Measurements from ENCODE around the gene UBALD1.
"Not testable (repeated sequence)": the region's sequence is repeated elsewhere in the genome, so short reads cannot be mapped to it uniquely, and the experiment has no call there.

Gene UBALD1

DNA sequence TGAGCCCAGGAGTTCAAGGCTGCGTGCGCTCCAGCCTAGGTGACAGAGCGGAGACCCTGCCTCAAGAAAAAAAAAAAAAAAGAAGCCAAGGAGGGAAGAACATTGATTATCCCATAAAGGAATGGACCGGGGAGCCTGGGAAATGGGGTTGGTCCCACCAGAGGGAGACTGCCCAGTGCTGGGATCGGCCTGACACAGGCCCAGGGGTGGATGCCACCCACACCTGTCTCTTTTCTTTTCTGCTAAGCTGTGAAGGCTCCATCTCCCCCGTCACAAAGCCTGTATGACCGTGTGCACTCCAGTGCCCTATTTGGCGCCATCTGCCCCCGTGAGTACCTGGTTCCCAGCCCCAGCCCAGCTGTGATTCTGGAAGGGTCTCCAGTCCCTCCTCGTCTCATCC, 15.7 kb downstream of the UBALD1 start:
- no peak for DNase-seq (ENCODE audit: low read depth, low spot score)

DNA sequence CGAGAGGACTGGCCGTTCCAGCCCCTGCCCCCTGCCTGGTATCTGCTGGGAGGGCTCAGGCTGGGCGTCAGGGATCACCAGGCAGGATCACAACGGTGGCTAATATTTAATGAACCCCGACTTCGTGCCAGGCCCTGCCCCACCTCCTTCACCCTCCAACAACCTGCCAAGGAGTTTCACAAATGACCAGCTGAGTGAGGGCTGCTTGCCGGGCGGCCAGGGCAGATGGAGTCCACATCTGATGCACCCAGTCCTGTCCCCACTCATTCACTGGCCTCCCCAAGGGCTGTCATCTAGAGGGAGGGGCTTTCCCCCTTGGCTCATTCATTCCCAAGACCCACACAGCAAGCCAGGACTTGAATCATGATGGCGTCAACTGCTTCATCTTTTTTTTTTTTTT, 17.5 kb downstream of the UBALD1 start:
- DNase-seq (ENCODE audit: low read depth, low spot score): no peak

DNA sequence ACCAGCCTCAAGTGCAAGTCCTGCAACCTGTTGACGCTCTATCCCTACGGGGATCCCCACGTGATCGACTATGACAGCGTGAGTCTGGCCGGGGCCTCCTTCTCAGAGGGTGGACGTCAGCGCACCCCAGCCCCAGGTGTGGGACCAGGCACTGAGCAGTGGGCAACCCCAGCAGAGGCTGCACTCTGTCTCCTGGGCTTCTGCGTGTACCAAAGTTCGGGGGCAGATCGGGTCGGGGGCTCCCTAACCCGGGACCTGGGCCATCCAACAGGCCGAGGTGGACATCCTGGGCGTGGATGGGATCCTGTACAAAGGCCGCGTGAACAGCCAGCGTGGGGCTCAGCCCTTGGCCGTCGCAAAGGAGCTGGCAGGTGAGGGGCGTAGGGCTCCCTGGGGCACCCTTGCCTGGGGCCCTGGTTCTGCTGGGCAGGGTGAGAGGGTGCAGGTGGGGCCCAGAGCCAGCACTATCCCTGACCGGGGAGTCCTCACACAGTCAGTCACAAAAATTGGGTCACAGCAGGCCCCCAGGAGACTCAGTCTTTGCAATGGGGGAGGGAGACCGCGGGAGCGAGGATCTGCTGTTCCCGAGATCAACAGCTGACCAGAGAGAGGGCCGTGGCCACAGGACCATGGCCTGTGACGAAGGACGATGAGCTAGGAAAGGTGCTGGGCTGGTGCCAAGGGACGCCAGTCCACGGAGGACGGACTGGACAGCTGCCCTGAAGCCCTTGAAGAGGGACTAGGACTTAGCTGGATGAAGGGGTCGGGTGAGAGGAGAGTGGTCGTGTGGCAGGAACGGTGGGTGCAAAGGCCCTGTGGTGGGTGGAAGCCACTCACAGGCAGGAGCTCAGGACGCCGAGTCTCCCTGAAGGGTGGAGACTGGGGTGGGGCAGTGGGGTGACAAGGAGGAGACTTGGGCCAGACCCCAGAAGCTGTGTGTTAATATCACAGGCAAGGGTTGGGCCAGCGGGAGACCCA, 20.0 kb downstream of the UBALD1 start:
- no peak for DNase-seq (ENCODE audit: low read depth, low spot score)

DNA sequence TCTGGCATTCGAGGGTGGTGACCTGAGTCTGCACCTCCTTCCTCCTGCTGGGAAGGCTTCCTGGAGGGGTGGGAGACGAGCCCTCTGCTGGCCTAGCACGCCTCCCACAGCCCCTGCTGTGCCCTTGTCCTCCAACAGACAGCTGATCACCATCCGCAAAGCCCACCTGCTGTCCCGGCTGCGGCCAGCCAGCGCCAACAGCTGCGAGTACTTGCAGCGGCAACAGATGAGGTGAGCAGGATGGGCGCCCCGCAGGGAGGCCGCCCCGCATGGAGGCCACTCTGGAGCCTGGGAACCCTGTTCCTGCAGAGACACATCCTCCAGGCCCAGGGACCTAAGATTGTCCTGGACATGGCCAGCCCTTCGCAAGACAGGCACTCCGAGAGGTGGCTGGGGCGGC, 21.6 kb downstream of the UBALD1 start:
- DNase-seq (ENCODE audit: low read depth, low spot score): no peak

DNA sequence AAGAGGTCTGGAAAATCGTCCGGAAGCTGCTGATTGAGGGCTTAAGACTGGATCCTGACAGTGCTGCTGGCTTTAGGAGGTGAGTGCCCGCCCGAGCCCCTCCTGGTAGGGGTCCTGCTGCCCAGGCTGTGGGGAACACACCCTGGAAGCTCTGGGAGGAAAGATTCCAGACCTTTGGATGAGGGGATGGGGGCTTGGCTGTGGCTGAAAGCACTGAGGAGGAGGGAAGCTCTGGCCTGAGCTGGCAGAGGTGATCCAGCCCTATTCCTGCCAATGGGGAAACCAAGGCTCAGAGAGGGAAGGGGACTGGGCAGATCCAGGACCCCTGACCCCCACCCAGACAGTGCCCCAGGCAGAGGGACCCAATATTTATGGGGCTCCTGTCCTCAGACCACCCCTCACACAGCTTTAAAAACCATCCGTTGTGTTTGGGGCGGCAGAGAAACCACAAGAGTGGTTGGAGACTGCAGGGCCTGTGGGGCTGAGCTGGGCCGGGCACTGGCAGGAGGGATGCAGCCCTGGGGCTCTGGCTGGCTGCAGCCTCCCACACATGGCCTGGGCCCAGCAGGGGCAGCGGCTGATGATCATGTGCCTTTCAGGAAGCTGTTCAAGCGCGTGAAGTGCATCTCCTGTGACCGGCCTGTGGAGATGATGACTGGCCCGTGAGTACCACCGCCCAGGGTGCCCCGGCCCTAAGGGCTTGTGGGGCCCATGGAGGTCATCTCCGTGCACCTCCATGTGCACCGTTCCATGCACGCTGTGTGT, 22.8 kb downstream of the UBALD1 start:
- DNase-seq (ENCODE audit: low read depth, low spot score): no peak

DNA sequence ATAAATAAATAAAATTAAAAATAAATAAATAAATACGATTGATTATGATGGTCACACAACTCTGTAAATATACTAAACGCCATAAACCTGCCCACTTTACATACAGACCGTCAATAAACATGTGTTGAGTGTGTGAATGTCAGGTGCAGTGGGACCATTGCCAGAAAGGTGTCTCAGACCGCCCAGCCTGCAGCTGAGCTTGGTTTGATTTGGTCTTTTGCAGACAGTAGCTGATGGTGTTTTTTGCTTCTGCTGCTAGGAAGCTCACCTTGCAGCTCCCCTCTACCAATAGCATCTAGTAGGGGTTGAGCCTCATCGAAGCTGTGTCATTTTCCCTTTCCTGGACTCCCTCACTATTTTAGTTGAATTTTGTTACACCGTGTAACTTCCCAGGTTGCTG, 23.5 kb downstream of the UBALD1 start:
- no peak for DNase-seq (ENCODE audit: low read depth, low spot score)

DNA sequence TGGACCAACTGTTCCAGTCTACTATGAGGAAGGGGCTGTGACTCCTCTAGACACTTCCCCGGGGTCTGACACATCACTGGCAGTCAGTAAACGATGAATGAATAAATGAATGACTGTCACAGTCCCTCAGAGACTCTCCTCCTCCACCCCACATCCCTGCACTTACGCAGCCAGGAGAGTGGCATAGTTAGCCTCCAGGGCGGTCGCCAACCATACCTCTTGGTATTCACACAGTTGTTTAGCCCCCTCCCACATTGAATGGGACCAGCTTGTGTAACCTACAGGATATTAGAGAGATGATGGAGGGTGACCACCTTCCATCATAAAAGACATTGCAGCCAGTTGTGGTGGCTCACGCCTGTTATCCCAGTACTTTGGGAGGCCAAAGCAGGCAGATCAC, 25.7 kb downstream of the UBALD1 start:
- no peak for DNase-seq (ENCODE audit: low read depth, low spot score)

DNA sequence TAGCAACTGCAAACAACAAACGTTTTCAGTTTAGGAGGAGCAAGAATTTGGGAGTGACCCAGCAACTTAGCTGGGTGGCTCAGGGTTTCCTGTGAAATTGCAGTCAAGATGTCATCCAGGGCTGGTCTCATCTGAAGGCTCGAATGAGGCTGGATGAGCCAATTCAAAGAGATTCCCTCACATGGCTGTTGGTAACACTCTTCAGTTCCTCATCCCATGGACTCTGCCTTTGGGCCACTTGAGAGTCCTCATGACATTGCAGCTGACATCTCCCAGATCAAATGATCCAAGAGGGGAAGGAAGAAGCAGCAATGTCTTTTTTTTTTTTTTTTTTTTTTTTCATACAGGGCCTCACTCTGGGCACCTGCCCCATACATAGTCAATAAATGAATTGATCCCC, 26.3 kb downstream of the UBALD1 start:
- no peak for DNase-seq (ENCODE audit: low read depth, low spot score)

DNA sequence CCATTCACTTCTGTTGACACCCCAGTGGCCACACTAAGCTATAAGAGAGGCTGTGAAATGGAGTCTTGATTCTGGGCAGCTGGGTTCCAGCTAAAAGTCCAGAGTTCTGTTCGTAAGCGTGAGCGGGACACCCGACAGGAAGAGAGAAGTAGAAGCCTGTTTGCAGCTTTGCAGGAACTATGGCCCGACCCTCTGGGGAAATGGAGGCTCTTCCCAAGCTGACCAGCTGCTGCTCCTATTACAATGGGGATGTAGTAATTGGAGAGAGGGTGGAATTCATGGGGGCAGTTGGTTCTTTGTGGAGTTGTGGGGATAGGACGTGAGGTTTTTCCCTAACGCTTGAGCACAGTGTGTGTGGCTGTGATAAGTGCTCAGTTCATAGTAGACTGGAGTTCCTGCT, 28.4 kb downstream of the UBALD1 start:
- no peak for DNase-seq (ENCODE audit: low read depth, low spot score)

DNA sequence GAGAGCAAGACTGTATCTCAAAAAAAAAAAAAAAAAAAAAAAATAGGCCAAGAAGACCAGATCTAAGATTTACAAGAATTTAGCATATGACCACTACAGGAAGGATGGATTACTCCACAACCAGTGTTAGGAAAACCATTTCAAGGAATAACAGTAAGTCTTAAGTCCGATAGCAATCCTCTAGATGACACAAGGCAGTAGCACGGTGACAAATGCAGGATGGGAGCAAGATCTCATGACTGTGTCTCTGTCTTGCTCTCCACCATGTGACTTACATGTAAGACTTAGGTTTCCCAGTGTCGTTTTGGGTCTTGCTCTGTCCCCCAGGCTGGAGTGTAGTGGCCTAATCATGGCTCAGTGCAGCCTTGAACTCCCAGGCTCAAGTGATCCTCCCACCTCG, 30.8 kb downstream of the UBALD1 start:
- DNase-seq (ENCODE audit: low read depth, low spot score): no peak

DNA sequence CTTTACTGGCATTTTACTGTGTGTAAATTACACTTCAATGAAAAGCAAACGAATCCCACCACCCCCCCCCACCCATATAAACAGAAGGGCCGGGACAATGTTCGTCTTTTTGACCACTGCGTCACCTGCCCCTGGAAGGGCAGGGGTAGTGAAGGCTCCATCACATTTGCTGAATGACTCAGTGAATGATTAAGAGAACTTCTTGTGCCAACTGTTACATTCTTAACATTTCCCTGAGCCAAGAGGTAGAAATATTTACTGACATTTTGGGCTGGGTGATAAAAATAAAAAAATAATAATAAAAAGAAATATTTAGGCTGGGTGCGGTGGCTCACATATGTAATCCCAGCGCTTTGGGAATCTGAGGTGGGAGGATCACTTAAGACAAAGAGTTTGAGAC, 34.4 kb downstream of the UBALD1 start:
- DNase-seq (ENCODE audit: low read depth, low spot score): no peak

DNA sequence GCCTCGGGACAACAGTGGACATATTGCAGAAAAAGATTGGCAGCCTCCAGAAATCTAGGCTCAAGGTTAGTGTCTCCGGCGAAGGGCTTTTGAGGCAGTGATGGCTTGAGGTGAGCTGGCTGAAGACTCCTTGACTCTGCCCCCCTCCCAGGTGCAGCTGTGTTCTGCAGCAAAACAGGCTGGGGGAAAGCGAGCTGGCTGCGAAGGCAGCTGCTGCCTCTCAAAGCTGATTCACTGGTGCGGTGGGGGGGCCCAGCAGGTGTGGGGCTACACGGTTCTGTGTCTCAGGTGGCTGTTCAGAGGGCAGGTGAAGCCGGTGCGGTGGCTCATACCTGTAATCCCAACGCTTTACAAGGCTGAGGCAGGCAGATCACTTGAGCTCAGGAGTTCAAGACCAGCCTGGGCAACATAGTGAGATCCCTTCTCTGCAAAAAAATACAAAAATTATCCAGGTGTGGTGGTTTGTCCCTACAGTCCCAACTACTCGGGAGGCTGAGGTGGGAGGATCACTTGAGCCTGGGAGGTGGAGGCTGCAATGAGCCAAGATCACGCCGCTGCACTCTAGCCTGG, 35.6 kb downstream of the UBALD1 start:
- DNase-seq (ENCODE audit: low read depth, low spot score): no peak

DNA sequence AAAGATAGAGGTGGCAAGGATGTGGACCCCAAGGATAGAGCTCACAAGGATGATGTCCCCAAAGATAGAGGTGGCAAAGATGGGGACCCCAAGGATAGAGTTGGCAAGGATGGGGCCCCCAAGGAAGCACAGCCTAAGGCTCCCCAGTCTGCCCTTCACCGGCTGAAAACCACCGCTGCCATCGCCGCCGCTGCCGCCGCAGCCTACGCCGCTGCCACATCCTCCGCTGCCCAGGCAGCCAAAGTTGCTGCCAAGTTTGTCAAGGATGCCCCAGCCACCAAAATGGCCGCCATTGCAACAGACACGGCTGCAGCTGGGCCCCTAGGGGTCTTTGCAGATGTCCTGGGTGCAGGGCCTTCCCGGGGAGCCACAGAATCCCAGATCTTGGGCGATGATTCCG, 38.7 kb downstream of the UBALD1 start:
- DNase-seq (ENCODE audit: low read depth, low spot score): no peak

DNA sequence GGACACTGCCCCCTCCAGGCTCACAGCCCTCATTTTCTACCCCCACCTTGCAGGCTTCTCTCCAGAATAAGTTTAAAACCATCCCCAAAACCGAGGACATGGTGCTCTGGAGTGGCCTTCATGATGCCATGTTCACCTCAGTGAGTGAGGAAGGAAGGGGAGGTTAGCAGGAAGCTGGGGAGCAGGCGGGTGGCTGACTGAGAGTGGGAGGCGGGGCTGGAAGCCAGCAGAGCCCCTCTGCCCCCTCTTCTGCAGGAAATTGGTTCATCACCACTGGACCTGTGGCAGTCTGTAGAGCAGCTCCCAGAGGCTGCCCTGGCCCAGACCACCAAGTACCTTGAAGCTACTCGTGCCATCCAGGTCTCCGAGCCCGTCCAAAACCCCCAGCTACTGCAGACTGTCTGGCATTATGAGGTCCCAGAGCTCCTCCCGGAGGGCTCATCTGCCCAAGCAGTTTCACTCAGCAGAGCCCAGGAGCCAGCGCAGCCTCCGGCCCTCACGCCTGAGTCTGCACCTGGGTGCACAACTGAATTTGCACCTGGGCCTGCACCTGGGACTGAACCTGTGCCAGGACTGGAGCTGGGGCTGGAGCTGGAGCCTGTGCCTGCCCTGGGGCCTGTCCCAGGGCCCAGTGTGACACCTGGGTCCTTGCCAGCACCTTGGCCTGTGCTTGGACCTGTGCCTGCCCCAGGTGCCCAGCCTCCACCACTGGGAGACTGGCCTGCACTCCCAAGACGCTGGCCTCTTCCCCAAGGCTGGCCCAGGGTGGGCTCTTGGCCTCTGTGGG, 39.6 kb downstream of the UBALD1 start:
- DNase-seq (ENCODE audit: low read depth, low spot score): no peak

DNA sequence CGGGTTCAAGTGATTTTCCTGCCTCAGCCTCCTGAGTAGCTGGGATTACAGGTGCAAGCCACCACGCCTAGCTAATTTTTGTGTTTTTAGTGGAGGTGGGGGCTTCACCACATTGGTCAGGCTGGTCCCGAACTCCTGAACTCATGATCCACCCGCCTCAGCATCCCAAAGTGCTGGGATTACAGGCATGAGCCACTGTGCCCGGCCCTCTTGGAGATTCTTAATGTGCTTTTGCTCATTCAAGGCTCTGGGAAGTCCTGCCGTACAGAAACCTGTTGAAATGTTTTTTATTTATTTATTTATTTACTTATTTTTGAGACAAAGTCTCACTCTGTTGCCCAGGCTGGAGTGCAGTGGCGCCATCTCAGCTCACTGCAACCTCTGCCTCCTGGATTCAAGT, 40.8 kb downstream of the UBALD1 start:
- DNase-seq (ENCODE audit: low read depth, low spot score): not testable (repeated sequence)

DNA sequence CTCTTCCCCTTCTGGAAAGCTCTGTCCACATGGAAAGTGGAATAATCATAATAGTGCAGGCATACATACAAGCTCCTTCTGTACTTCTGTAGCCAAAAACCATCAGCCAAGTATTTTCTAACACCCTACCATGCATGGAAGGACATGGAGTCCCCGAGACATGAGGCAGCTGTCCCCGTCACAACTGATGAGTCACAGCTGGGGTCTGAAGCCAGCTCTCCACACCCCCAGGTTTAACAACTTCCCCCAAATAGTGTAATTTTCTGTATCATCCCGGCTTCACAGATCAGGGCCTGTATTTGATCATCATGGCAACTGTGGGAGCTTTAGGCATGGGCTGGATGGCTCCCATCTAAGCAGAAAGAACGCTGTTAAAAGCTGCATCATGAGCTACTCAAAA, 42.0 kb downstream of the UBALD1 start:
- no peak for DNase-seq (ENCODE audit: low read depth, low spot score)

DNA sequence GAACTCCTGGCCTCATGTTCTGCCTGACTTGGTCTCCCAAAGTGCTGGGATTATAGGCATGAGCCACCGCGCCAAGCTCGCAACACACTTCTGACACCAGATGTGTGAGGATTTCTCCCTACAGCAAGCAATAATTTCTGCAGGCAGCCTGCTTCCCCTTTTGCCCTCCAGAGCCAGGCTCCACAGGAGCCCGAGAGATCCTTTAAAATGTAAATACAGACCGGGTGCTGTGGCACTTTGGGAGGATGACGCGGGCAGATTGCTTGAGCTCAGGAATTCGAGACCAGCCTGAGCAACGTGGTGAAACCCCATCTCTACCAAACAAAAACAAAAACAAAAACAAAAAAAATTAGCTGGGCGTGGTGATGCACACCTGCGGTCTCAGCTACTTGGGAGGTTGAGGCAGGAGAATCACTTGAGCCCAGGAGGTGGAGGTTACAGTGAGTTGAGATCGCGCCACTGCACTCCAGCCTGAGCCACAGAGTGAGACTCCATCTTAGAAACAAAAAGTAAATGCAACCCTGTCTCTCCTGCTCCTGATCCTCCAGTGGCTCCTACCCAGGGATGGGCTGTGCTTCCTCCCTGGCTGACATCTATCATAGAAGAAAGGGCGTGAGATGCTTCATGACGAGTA, 43.9 kb downstream of the UBALD1 start:
- peak; percentile 85 for DNase-seq (ENCODE audit: low read depth, low spot score)

DNA sequence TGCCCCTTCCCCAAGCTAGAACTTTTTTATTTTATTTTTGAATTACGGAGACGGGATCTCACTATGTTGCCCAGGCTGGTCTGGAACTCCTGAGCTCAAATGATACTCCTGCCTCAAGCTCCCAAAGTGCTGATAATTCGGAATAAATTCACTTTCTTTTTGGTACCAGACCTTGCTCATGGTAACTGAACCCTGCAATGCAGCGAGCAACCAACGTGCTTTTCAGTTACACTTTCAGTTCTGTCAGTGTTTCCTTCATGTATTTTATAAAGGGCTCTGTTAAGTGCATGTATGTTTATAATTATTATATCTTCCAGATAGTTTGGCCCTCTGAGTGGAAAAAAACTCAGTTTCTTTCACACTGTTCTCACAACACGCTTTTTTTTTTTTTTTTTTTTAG, 44.6 kb downstream of the UBALD1 start:
- no peak for DNase-seq (ENCODE audit: low read depth, low spot score)

DNA sequence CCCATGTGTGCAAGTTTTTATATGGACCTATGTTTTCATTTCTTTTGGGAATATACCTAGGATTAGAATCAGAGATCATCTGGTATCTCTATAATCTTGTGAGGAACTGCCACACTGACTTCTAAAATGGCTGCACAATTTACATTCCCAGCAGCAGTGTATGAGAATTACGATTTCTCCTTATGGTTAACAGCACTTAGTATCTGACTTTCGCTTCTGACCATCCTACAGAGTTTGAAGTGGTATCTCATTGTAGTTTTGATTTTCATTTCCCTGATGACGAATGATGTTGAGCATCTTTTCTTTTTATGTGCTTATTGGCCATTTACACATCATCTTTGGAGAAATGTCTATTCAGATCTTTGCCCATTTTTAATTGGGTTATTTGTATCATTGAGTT, 48.5 kb downstream of the UBALD1 start:
- no peak for DNase-seq (ENCODE audit: low read depth, low spot score)

DNA sequence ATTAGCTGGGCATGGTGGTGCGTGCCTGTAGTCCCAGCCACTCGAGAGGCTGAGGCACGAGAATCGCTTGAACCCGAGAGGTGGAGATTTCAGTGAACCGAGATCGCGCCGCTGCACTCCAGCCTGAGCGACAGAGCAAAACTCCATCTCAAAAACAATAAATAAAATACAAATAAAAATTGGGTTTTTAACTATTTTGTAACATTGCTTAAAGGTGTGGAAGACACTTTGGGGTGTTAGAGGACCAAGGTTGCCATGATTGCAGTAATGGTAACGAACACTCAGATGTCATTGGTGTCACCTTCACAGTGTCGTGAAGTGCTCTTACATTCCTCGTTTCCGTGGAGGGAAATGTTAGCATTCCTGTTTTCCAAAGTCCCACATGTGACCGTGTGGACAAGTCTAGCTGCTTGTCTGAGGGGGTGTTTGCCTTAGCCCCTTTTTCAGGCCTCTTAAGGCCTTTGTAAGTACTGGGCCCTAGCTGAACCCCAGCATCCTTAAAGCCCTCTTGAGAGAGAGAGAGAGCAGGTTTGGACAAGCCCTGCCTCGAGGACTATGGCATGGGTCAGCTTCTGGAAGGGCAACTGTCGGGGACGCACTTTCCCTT, 49.9 kb downstream of the UBALD1 start:
- no peak for DNase-seq (ENCODE audit: low read depth, low spot score)

DNA sequence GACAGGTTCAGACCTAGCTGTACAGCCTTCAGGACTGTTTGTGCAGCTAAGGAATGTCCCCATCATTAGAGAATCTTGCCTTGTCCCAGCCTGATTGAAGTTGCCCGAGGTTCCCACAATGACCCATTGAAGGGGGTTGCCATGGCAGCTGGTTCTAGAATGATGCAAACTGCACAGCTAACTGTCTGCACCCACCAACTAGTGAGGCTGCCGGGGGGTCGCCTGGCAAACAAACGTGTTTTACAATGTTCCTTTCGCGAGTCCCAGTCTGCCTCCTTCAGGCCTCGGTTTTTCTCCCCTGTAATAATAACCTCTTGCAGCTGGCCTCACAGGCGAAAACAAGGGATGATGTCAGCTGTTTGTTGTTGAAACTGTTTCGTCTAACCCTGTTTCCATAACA, 53.1 kb downstream of the UBALD1 start:
- no peak for DNase-seq (ENCODE audit: low read depth, low spot score)

All from iPS DF 19.7 (cell line).